Fibroblast of mammary gland (primary cell): ENCODE data around the gene SLC8A2.

ENCODE experiments used
- DNase-seq: peaks from one replicate; pipeline ENCODE4 v3.0.0-alpha.2; 2010; ENCODE audit warnings: low read depth
- H3K4me3 ChIP-seq: 2 replicates; pipeline ENCODE4 v1.5.1; 2011; ENCODE audit warnings: low read depth, mild to moderate bottlenecking, low read length, moderate library complexity; ENCODE audit not compliant: control insufficient read depth
- CTCF ChIP-seq: conservative IDR thresholded peaks from 2 replicates; pipeline ENCODE4 v1.5.1; 2011; ENCODE audit warnings: low read depth, low read length, inconsistent platforms; ENCODE audit not compliant: control insufficient read depth, insufficient read depth

SLC8A2 gene

GRCh38 chr19:47497821-47498520, 26.3 kb upstream of the SLC8A2 start:
- DNase-seq, result no peak
- H3K4me3 ChIP-seq, result no peak overlapping the region
- TF ChIP-seq CTCF, result no peak

GRCh38 chr19:47497050-47497766, 25.5 kb upstream of the SLC8A2 start:
- DNase-seq, result no peak
- no peak for TF ChIP-seq CTCF
- H3K4me3 ChIP-seq, result no peak overlapping the region

- TF ChIP-seq CTCF, result no peak
- H3K4me3 ChIP-seq, result no peak overlapping the region
- no peak for DNase-seq
These were observed 24.0 kb upstream of the SLC8A2 start for GRCh38 chr19:47495478-47496372.

GRCh38 chr19:47494729-47495128, 23.0 kb upstream of the SLC8A2 start:
- no peak overlapping the region for H3K4me3 ChIP-seq
- DNase-seq, result no peak
- TF ChIP-seq CTCF, result no peak

GRCh38 chr19:47494211-47494547, 22.5 kb upstream of the SLC8A2 start:
- H3K4me3 ChIP-seq, result no peak overlapping the region
- DNase-seq, result no peak
- TF ChIP-seq CTCF, result no peak

GRCh38 chr19:47493378-47494210, 21.9 kb upstream of the SLC8A2 start:
- DNase-seq, result no peak
- H3K4me3 ChIP-seq, result no peak overlapping the region
- no peak for TF ChIP-seq CTCF
